HEK293 (cell line): ENCODE results near the gene DEFB123.
"Not testable (repeated sequence)": the region's sequence is repeated elsewhere in the genome, so short reads cannot be mapped to it uniquely, and the experiment has no call there.

Experiments used
- CTCF ChIA-PET: fragments of 350-600 bp; formaldehyde crosslinking; extraction: SDS; loops from one replicate; lab custom pipeline; 2021; ENCODE audit warnings: antibody characterized with exemption; lab: Yijun Ruan, JAX
- POLR2A ChIA-PET: fragments of 300-600 bp; formaldehyde crosslinking; extraction: SDS; loops from one replicate; lab custom pipeline; 2020; ENCODE audit warnings: antibody characterized with exemption, inconsistent platforms; lab: Yijun Ruan, JAX
- H3K27ac ChIP-seq: fragments of 200-500 bp; sonication (Bioruptor generic); 2 replicates; pipeline ENCODE4 v1.5.1; 2014; ENCODE audit warnings: low read depth, low read length, control low read depth, inconsistent platforms; ENCODE audit errors: extremely low read depth
- H3K36me3 ChIP-seq, 2 experiments: fragments of 200-500 bp in 1 of 2; sonication (Bioruptor generic) in 1 of 2; 1 replicate in 1 of 2; 2 replicates in 1 of 2; pipeline ENCODE4 v1.5.1; 2014 to 2017; ENCODE audit warnings: inconsistent platforms in 2 of 2, low read length in 2 of 2; ENCODE audit not compliant: control insufficient read depth in 2 of 2, insufficient read depth in 1 of 2
- H3K4me1 ChIP-seq: fragments of 200-500 bp; sonication (Bioruptor generic); 2 replicates; pipeline ENCODE4 v1.5.1; 2014; ENCODE audit warnings: mild to moderate bottlenecking, low read length, inconsistent platforms; ENCODE audit not compliant: control insufficient read depth, insufficient read depth
- H3K4me3 ChIP-seq: 2 replicates; pipeline ENCODE4 v1.5.1; 2011; ENCODE audit warnings: low read depth, mild to moderate bottlenecking, control low read depth, low read length, moderate library complexity
- H3K9me3 ChIP-seq: fragments of 200-500 bp; sonication (Bioruptor generic); 2 replicates; pipeline ENCODE4 v1.5.1; 2014; ENCODE audit warnings: low read depth, low read length, inconsistent platforms; ENCODE audit not compliant: control insufficient read depth, insufficient read depth
- YY1 ChIP-seq: fragments of 450-650 bp; formaldehyde crosslinking; IDR thresholded peaks from 2 replicates; pipeline ENCODE4 v1.5.1; 2018; ENCODE audit warnings: missing biosample characterization, missing genetic modification characterization
- ZFHX2 ChIP-seq: fragments of 450-650 bp; formaldehyde crosslinking; conservative IDR thresholded peaks from 2 replicates; pipeline ENCODE4 v1.5.1; 2016; ENCODE audit warnings: missing biosample characterization, missing genetic modification characterization
- ZNF174 ChIP-seq: fragments of 450-650 bp; formaldehyde crosslinking; IDR thresholded peaks from 2 replicates; pipeline ENCODE4 v1.5.0; 2017; ENCODE audit warnings: missing biosample characterization, mild to moderate bottlenecking, missing genetic modification characterization
- ZNF184 ChIP-seq: fragments of 450-650 bp; IDR thresholded peaks from 2 replicates; pipeline ENCODE4 v1.5.1; 2018; ENCODE audit warnings: missing biosample characterization, mild to moderate bottlenecking, missing genetic modification characterization
- ZNF366 ChIP-seq: fragments of 450-650 bp; formaldehyde crosslinking; conservative IDR thresholded peaks from 2 replicates; pipeline ENCODE4 v1.5.1; 2016; ENCODE audit warnings: missing biosample characterization, missing genetic modification characterization
- ZNF521 ChIP-seq: fragments of 450-650 bp; formaldehyde crosslinking; IDR thresholded peaks from 2 replicates; pipeline ENCODE4 v1.5.1; 2017; ENCODE audit warnings: missing biosample characterization, mild to moderate bottlenecking, missing genetic modification characterization
- ZNF549 ChIP-seq: fragments of 450-650 bp; IDR thresholded peaks from 2 replicates; pipeline ENCODE4 v1.5.1; 2018; ENCODE audit warnings: missing biosample characterization, missing genetic modification characterization, mild to moderate bottlenecking, inconsistent platforms, moderate library complexity
- ZNF560 ChIP-seq: fragments of 450-650 bp; formaldehyde crosslinking; IDR thresholded peaks from 2 replicates; pipeline ENCODE4 v1.5.1; 2017; ENCODE audit warnings: missing biosample characterization, missing genetic modification characterization, borderline replicate concordance
- ZNF596 ChIP-seq: fragments of 450-650 bp; IDR thresholded peaks from 2 replicates; pipeline ENCODE4 v1.5.0; 2018; ENCODE audit warnings: missing biosample characterization, mild to moderate bottlenecking, missing genetic modification characterization, moderate library complexity
- ZNF654 ChIP-seq: fragments of 450-650 bp; formaldehyde crosslinking; IDR thresholded peaks from 2 replicates; pipeline ENCODE4 v1.5.1; 2016; ENCODE audit warnings: low read depth, missing biosample characterization, missing genetic modification characterization
- TF ChIP-seq, protein P1 (sequence below): fragments of 450-650 bp; formaldehyde crosslinking; IDR thresholded peaks from 2 replicates; pipeline ENCODE4 v1.5.1; 2016; ENCODE audit warnings: missing biosample characterization, missing genetic modification characterization
- TF ChIP-seq, protein P2 (sequence below): fragments of 450-650 bp; formaldehyde crosslinking; IDR thresholded peaks from 2 replicates; pipeline ENCODE4 v1.5.1; 2016; ENCODE audit warnings: missing biosample characterization, missing genetic modification characterization
- TF ChIP-seq, protein P3 (sequence below): fragments of 450-650 bp; IDR thresholded peaks from 2 replicates; pipeline ENCODE4 v1.5.1; 2018; ENCODE audit warnings: missing biosample characterization, missing genetic modification characterization
- TF ChIP-seq, protein P4 (sequence below): fragments of 450-650 bp; formaldehyde crosslinking; IDR thresholded peaks from 2 replicates; pipeline ENCODE4; 2016; ENCODE audit warnings: missing biosample characterization, missing genetic modification characterization
- TF ChIP-seq, protein P5 (sequence below): fragments of 450-650 bp; formaldehyde crosslinking; IDR thresholded peaks from 2 replicates; pipeline ENCODE4 v1.5.1; 2016; ENCODE audit warnings: missing biosample characterization, missing genetic modification characterization

Gene DEFB123

DNA sequence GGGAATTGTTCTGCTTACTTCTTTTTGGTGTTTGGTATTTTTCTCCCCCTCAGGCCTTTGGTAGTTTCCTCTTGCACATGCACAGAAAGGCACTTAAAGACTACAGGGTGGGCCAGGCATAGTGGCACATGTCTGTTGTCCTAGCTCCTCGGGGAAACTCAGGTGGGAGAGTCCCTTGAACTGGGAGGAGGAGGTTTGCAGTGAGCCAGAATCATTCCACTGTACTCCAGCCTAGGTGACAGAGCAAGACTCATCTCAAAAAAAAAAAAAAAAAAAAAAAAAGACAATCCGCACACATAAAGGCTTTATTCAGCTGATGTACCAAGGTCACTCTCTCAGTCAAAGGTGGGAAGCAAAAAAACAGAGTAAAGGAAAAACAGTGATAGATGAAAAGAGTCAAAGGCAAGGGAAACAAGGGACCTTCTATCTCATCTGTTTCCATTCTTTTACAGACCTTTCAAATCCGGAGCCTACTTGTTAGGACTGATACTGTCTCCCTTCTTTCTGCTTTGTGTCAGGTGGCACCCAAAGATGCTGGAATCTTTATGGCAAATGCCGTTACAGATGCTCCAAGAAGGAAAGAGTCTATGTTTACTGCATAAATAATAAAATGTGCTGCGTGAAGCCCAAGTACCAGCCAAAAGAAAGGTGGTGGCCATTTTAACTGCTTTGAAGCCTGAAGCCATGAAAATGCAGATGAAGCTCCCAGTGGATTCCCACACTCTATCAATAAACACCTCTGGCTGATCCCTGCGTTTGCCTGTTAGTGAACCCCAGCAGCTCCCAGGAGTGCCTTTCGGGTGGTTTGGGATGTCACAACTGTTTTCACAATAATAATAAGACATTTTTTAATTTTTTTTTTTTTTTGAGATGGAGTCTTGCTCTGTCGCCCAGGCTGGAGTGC is 9.3 kb downstream of the DEFB123 start:
- Histone ChIP-seq H3K36me3 (no peaks in the 10 kb centered on the region), H3K27ac (no peak overlapping the region), H3K9me3 (no peaks in the 10 kb centered on the region), H3K4me3 (no peak overlapping the region), H3K4me1 (no peaks in the 10 kb centered on the region)
- POLR2A ChIA-PET = no interaction called here
- no peak for TF ChIP-seq ZNF366 (tag by site-specific recombination)
- TF ChIP-seq, protein P1, sequence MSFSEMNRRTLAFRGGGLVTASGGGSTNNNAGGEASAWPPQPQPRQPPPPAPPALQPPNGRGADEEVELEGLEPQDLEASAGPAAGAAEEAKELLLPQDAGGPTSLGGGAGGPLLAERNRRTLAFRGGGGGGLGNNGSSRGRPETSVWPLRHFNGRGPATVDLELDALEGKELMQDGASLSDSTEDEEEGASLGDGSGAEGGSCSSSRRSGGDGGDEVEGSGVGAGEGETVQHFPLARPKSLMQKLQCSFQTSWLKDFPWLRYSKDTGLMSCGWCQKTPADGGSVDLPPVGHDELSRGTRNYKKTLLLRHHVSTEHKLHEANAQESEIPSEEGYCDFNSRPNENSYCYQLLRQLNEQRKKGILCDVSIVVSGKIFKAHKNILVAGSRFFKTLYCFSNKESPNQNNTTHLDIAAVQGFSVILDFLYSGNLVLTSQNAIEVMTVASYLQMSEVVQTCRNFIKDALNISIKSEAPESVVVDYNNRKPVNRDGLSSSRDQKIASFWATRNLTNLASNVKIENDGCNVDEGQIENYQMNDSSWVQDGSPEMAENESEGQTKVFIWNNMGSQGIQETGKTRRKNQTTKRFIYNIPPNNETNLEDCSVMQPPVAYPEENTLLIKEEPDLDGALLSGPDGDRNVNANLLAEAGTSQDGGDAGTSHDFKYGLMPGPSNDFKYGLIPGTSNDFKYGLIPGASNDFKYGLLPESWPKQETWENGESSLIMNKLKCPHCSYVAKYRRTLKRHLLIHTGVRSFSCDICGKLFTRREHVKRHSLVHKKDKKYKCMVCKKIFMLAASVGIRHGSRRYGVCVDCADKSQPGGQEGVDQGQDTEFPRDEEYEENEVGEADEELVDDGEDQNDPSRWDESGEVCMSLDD (tag by site-specific recombination) = no peak
- CTCF ChIA-PET = interaction anchor here (0.6 to 1.3 kb wide), 9 partner anchors 9 to 927 kb away, joined by 3 to 5 read pairs (median 3); partner anchors contain the start of gene DEFB123

DNA sequence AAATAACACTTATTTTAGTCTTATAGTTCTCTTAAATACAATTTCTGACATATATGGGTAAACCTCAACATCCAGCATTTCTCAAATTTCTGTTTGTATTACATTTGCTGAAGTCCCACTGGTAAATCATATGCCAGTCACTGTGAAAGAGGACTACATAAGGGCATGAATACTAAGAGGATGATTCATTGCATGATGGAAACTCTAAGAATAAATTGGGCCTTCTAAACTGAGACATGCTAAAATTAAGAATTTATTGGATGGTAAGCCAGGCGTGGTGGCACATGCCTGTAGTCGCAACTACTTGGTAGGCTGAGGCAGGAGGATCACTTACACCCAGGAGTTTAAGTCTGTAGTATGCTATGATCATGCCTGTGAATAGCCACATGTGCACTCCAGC is 12.1 kb downstream of the DEFB123 start:
- Histone ChIP-seq H3K4me3 (no peak overlapping the region), H3K27ac (no peak overlapping the region), H3K9me3 (no peaks in the 10 kb centered on the region), H3K36me3 (no peaks in the 10 kb centered on the region), H3K4me1 (no peaks in the 10 kb centered on the region)
- POLR2A ChIA-PET = no interaction called here
- TF ChIP-seq, protein P2, sequence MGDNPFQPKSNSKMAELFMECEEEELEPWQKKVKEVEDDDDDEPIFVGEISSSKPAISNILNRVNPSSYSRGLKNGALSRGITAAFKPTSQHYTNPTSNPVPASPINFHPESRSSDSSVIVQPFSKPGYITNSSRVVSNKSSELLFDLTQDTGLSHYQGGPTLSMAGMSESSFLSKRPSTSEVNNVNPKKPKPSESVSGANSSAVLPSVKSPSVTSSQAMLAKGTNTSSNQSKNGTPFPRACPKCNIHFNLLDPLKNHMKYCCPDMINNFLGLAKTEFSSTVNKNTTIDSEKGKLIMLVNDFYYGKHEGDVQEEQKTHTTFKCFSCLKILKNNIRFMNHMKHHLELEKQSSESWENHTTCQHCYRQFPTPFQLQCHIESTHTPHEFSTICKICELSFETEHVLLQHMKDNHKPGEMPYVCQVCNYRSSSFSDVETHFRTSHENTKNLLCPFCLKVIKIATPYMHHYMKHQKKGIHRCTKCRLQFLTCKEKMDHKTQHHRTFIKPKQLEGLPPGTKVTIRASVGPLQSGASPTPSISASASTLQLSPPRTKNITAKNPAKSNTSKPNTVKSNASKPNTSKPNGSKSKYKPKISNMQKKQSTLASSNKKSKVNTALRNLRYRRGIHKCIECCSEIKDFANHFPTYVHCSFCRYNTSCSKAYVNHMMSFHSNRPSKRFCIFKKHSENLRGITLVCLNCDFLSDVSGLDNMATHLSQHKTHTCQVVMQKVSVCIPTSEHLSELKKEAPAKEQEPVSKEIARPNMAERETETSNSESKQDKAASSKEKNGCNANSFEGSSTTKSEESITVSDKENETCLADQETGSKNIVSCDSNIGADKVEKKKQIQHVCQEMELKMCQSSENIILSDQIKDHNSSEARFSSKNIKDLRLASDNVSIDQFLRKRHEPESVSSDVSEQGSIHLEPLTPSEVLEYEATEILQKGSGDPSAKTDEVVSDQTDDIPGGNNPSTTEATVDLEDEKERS (tag by site-specific recombination) = no peak
- TF ChIP-seq, protein P3, sequence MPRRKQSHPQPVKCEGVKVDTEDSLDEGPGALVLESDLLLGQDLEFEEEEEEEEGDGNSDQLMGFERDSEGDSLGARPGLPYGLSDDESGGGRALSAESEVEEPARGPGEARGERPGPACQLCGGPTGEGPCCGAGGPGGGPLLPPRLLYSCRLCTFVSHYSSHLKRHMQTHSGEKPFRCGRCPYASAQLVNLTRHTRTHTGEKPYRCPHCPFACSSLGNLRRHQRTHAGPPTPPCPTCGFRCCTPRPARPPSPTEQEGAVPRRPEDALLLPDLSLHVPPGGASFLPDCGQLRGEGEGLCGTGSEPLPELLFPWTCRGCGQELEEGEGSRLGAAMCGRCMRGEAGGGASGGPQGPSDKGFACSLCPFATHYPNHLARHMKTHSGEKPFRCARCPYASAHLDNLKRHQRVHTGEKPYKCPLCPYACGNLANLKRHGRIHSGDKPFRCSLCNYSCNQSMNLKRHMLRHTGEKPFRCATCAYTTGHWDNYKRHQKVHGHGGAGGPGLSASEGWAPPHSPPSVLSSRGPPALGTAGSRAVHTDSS = no peak
- TF ChIP-seq ZNF521 (tag by site-specific recombination) = no peak
- no peak for TF ChIP-seq ZFHX2 (tag by site-specific recombination)
- no peak for TF ChIP-seq ZNF184 (tag by site-specific recombination)
- TF ChIP-seq ZNF549 (tag by site-specific recombination) = no peak
- TF ChIP-seq ZNF596 (tag by site-specific recombination) = no peak
- TF ChIP-seq YY1 (tag by site-specific recombination) = no peak
- no peak for TF ChIP-seq ZNF560 (tag by site-specific recombination)
- TF ChIP-seq ZNF174 (tag by site-specific recombination) = no peak
- CTCF ChIA-PET = no interaction called here

DNA sequence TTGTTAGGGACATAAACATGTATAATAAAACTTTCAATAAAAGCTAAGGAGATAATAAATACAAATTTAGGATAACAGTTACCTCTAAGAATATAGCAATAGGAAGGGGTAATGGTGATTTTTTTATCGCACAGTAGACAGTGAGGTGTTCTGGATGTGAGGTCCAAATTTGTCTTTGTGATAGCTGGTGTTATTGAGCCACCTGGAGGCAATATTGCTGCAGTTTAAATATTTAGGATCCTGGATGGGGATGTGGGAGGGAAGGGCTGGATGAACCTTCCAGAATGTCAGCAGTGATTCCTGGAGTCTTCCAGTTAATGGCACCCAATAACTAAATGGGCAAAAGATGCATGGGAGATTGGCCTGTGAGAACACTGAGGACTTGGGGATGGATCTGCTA is 13.9 kb downstream of the DEFB123 start:
- Histone ChIP-seq H3K4me3 (no peak overlapping the region), H3K27ac (no peak overlapping the region), H3K36me3 (no peaks in the 10 kb centered on the region), H3K9me3 (no peaks in the 10 kb centered on the region), H3K4me1 (no peaks in the 10 kb centered on the region)
- ChIA-PET POLR2A (no interaction called here), CTCF (interaction anchor here (0.9 to 2.1 kb wide), 4 partner anchors 14 to 142 kb away, joined by 3 to 11 read pairs (median 4); partner anchors contain the start of gene DEFB123)
- TF ChIP-seq, protein P4, sequence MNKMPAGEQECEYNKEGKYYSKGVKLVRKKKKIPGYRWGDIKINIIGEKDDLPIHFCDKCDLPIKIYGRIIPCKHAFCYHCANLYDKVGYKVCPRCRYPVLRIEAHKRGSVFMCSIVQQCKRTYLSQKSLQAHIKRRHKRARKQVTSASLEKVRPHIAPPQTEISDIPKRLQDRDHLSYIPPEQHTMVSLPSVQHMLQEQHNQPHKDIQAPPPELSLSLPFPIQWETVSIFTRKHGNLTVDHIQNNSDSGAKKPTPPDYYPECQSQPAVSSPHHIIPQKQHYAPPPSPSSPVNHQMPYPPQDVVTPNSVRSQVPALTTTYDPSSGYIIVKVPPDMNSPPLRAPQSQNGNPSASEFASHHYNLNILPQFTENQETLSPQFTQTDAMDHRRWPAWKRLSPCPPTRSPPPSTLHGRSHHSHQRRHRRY (tag by site-specific recombination) = no peak
- TF ChIP-seq, protein P5, sequence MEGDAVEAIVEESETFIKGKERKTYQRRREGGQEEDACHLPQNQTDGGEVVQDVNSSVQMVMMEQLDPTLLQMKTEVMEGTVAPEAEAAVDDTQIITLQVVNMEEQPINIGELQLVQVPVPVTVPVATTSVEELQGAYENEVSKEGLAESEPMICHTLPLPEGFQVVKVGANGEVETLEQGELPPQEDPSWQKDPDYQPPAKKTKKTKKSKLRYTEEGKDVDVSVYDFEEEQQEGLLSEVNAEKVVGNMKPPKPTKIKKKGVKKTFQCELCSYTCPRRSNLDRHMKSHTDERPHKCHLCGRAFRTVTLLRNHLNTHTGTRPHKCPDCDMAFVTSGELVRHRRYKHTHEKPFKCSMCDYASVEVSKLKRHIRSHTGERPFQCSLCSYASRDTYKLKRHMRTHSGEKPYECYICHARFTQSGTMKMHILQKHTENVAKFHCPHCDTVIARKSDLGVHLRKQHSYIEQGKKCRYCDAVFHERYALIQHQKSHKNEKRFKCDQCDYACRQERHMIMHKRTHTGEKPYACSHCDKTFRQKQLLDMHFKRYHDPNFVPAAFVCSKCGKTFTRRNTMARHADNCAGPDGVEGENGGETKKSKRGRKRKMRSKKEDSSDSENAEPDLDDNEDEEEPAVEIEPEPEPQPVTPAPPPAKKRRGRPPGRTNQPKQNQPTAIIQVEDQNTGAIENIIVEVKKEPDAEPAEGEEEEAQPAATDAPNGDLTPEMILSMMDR (tag by site-specific recombination) = no peak
- 0 out of 2 replicates have a peak, but pooled peaks have one; percentile 6 for TF ChIP-seq ZNF654
- TF ChIP-seq, all 188 proteins: peak for 1

DNA sequence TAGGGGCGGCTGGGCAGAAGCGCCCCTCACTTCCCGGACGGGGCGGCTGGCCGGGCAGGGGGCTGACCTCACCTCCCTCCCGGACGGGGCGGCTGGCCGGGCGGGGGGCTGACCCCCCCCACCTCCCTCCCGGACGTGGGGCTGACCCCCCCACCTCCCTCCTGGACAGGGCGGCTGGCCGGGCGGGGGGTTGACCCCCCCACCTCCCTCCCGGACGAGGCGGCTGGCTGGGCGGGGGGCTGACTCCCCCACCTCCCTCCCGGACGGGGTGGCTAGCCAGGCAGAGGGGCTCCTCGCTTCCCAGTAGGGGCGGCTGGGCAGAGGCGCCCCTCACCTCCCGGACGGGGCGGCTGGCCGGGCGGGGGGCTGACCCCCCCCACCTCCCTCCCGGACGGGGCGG is 30.5 kb downstream of the DEFB123 start:
- POLR2A ChIA-PET, H3K4me1 ChIP-seq, CTCF ChIA-PET, H3K4me3 ChIP-seq, H3K9me3 ChIP-seq, H3K27ac ChIP-seq, H3K36me3 ChIP-seq: not testable (repeated sequence)
